ENCODE results near the gene MOB3A.

The MOB3A gene

GRCh38 chr19:2058570-2059421 is 37.3 kb downstream of the MOB3A start:
- H3K27ac ChIP-seq, result peak overlapping the region; percentile 99
- TF ChIP-seq CTCF (IDR thresholded peaks at IDR 0.05), result no peak
- TF ChIP-seq ZFX (IDR thresholded peaks at IDR 0.05; ENCODE audit: borderline replicate concordance), result no peak

- TF ChIP-seq CTCF (IDR thresholded peaks at IDR 0.05) (no peak), ZFX (IDR thresholded peaks at IDR 0.05; ENCODE audit: borderline replicate concordance) (no peak)
- H3K27ac ChIP-seq, result peak overlapping the region; percentile 99
These were observed 38.3 kb downstream of the MOB3A start for GRCh38 chr19:2057484-2058469.

- H3K27ac ChIP-seq, result peak overlapping the region; percentile 99
- TF ChIP-seq ZFX (IDR thresholded peaks at IDR 0.05; ENCODE audit: borderline replicate concordance), result no peak
- TF ChIP-seq CTCF (IDR thresholded peaks at IDR 0.05), result no peak
These were observed 39.3 kb downstream of the MOB3A start for GRCh38 chr19:2056837-2057192.

- H3K27ac ChIP-seq, result peak overlapping the region; percentile 31; the same call in 1 of the 2 replicates
- no peak for TF ChIP-seq CTCF (IDR thresholded peaks at IDR 0.05)
- no peak for TF ChIP-seq ZFX (IDR thresholded peaks at IDR 0.05; ENCODE audit: borderline replicate concordance)
These were observed 39.9 kb downstream of the MOB3A start for GRCh38 chr19:2055931-2056836.

GRCh38 chr19:2054763-2055162 is 41.4 kb downstream of the MOB3A start:
- H3K27ac ChIP-seq, result no peak overlapping the region
- TF ChIP-seq ZFX (IDR thresholded peaks at IDR 0.05; ENCODE audit: borderline replicate concordance), result no peak
- no peak for TF ChIP-seq CTCF (IDR thresholded peaks at IDR 0.05)

- peak overlapping the region; percentile 87; the same call in 1 of the 2 replicates for H3K27ac ChIP-seq
- TF ChIP-seq CTCF (IDR thresholded peaks at IDR 0.05) (no peak), ZFX (IDR thresholded peaks at IDR 0.05; ENCODE audit: borderline replicate concordance) (no peak)
These were observed 42.3 kb downstream of the MOB3A start for GRCh38 chr19:2053601-2054389.

Measured in 22Rv1 (cell line).